Calu3 (cell line): Measurements from ENCODE around the gene MAT2B. TPM values are rescaled to one million over a fixed set of nuclear protein-coding genes. Genes with fewer than 3 reads are reported as not detected.

ENCODE experiments used
- BruUV-seq: library from RNA; stranded (reverse); fragments of 400-500 nt; replicated peaks from 2 replicates; lab custom pipeline; 2021; lab: Mats Ljungman, UMichigan
- CTCF ChIA-PET: fragments of 300-600 bp; sonication (Branson Sonifier 250); formaldehyde crosslinking; loops from one replicate; lab custom pipeline; 2022; ENCODE audit warnings: antibody characterized with exemption; lab: Charles Lee
- DNase-seq: peaks from one replicate; pipeline ENCODE4 v3.0.0; 2022
- H3K27ac Mint-ChIP-seq: one replicate; pipeline ENCODE4 v1.8.0; 2022; ENCODE audit warnings: mixed read lengths; ENCODE audit not compliant: unreplicated experiment
- H3K27me3 Mint-ChIP-seq: one replicate; pipeline ENCODE4 v1.8.0; 2022; ENCODE audit warnings: mixed read lengths; ENCODE audit not compliant: unreplicated experiment
- H3K36me3 Mint-ChIP-seq: one replicate; pipeline ENCODE4 v1.8.0; 2022; ENCODE audit warnings: mild to moderate bottlenecking, moderate library complexity, mixed read lengths; ENCODE audit not compliant: insufficient read depth, unreplicated experiment
- H3K4me1 Mint-ChIP-seq: one replicate; pipeline ENCODE4 v1.8.0; 2022; ENCODE audit warnings: mild to moderate bottlenecking, low read depth, mixed read lengths; ENCODE audit not compliant: unreplicated experiment
- H3K4me3 Mint-ChIP-seq: one replicate; pipeline ENCODE4 v1.8.0; 2022; ENCODE audit warnings: mild to moderate bottlenecking, low read depth, moderate library complexity, mixed read lengths; ENCODE audit not compliant: unreplicated experiment
- H3K9me3 Mint-ChIP-seq: one replicate; pipeline ENCODE4 v1.8.0; 2022; ENCODE audit warnings: low read depth, mixed read lengths; ENCODE audit not compliant: unreplicated experiment
- CTCF ChIP-seq: fragments of 200-600 bp; IDR thresholded peaks from one replicate; pipeline ENCODE4 v1.8.0; 2022; ENCODE audit warnings: antibody characterized with exemption; ENCODE audit not compliant: unreplicated experiment
- intact Hi-C: fragments of 100-400 bp; cut with micrococcal nuclease; formaldehyde crosslinking; loops from one replicate; pipeline ENCODE4 v1.10.0; 2022; ENCODE audit not compliant: unreplicated experiment
- total RNA-seq: library from RNA; stranded (reverse); gene quantifications from 2 replicates; pipeline ENCODE4 v1.2.3, GENCODE V29; 2022

Gene MAT2B
- total RNA-seq, 1 experiment from 2014 or later, result 85.5 TPM

GRCh38 chr5:163459462-163459818, 46.0 kb upstream of the MAT2B start:
- no peak for TF ChIP-seq CTCF
- no peaks in the 10 kb centered on the region for H3K27me3 Mint-ChIP-seq
- peak overlapping the region; percentile 79 for H3K4me3 Mint-ChIP-seq
- H3K36me3 Mint-ChIP-seq, result peaks cover 70% of the 10 kb centered on the region
- H3K9me3 Mint-ChIP-seq, result no peaks in the 10 kb centered on the region
- peak overlapping the region; percentile 76 for H3K27ac Mint-ChIP-seq
- intact Hi-C loops, result loop anchor here (2.0 kb wide), 1 partner anchor 23 kb away; the partner anchor contains the start of gene CCNG1
- H3K4me1 Mint-ChIP-seq, result peaks cover 31% of the 10 kb centered on the region
- TSS peak; percentile 75 for BruUV-seq
- CTCF ChIA-PET, result interaction anchor here (1.0 to 2.0 kb wide), 2 partner anchors 10 to 44 kb away, joined by 3 to 6 read pairs; no protein-coding TSS in a partner anchor
- no peak for DNase-seq

GRCh38 chr5:163459819-163460561, 45.4 kb upstream of the MAT2B start, which contains the start of gene NUDCD2:
Gene NUDCD2 (minus strand): TSS chr5:163460102. CDS start chr5:163460050, 52 bp downstream.
- H3K27ac Mint-ChIP-seq, result peak within 1 kb of the TSS; percentile 76
- H3K4me1 Mint-ChIP-seq, result peaks cover 36% of the 10 kb centered on the region

GRCh38 chr5:163460562-163461171, 44.8 kb upstream of the MAT2B start, which contains the start of gene HMMR:
Gene HMMR (plus strand): TSS chr5:163460632. CDS start chr5:163460693, 61 bp downstream.
- no peak for TF ChIP-seq CTCF
- H3K27ac Mint-ChIP-seq, result peak within 1 kb of the TSS; percentile 76
- no peaks in the 10 kb centered on the region for H3K9me3 Mint-ChIP-seq
- TSS peak; percentile 93 for BruUV-seq
- CTCF ChIA-PET, result interaction anchor here (0.7 to 2.2 kb wide), 7 partner anchors 11 to 118 kb away, joined by 3 to 10 read pairs (median 4); partner anchors contain the start of gene MAT2B
- no peak for DNase-seq
- intact Hi-C loops, result loop anchor here (1.0 to 2.0 kb wide), 2 partner anchors 41 to 44 kb away; partner anchors contain the start of gene MAT2B
- peaks cover 34% of the 10 kb centered on the region for H3K4me1 Mint-ChIP-seq
- no peaks in the 10 kb centered on the region for H3K27me3 Mint-ChIP-seq
- H3K36me3 Mint-ChIP-seq, result peaks cover 58% of the 10 kb centered on the region
- peak within 1 kb of the TSS; percentile 79 for H3K4me3 Mint-ChIP-seq

More at GRCh38 chr5:163459819-163460561, 45.4 kb upstream of the MAT2B start, which contains the start of gene NUDCD2:
- peaks cover 65% of the 10 kb centered on the region for H3K36me3 Mint-ChIP-seq
- no peaks in the 10 kb centered on the region for H3K27me3 Mint-ChIP-seq
- intact Hi-C loops, result loop anchor here (1.0 to 2.0 kb wide), 3 partner anchors 23 to 45 kb away; partner anchors contain the start of genes CCNG1 and MAT2B
- peak; percentile 94 for DNase-seq
- peak; percentile 25 for TF ChIP-seq CTCF
- no peaks in the 10 kb centered on the region for H3K9me3 Mint-ChIP-seq
- CTCF ChIA-PET, result interaction anchor here (0.7 to 2.2 kb wide), 6 partner anchors 11 to 97 kb away, joined by 3 to 10 read pairs (median 5); partner anchors contain the start of gene MAT2B
- BruUV-seq, result no TSS peak
- peak within 1 kb of the TSS; percentile 79 for H3K4me3 Mint-ChIP-seq

- Mint-ChIP-seq H3K36me3 (peaks cover 56% of the 10 kb centered on the region), H3K27ac (no peak overlapping the region), H3K4me1 (peaks cover 10% of the 10 kb centered on the region), H3K27me3 (no peaks in the 10 kb centered on the region), H3K9me3 (no peaks in the 10 kb centered on the region), H3K4me3 (no peak overlapping the region)
- no peak for DNase-seq
- intact Hi-C loops, result no loop called here
- TF ChIP-seq CTCF, result no peak
- BruUV-seq, result no TSS peak
- CTCF ChIA-PET, result interaction anchor here (0.7 kb wide), 1 partner anchor 622 kb away, joined by 3 read pairs; no protein-coding TSS in a partner anchor
Measured at GRCh38 chr5:163463063-163463435, 42.4 kb upstream of the MAT2B start.
